BLaER1 treated with 17β-estradiol and CSF1 and Interleukin-3, amounts not matched to agents 10 nM and 100 nM (cell line): ENCODE results near the gene RNH1.

Source experiments
- H3K27ac ChIP-seq, 11 experiments: shearing (Covaris generic); formaldehyde crosslinking; 2 replicates each; pipeline ENCODE4 v1.8.1; 2022
- H3K27me3 ChIP-seq, 11 experiments: shearing (Covaris generic); formaldehyde crosslinking; 2 replicates each; pipeline ENCODE4 v1.8.1; 2022
- H3K36me3 ChIP-seq, 11 experiments: shearing (Covaris generic); formaldehyde crosslinking; 2 replicates each; pipeline ENCODE4 v1.8.1; 2022
- H3K4me1 ChIP-seq, 10 experiments: shearing (Covaris generic); formaldehyde crosslinking; 2 replicates each; pipeline ENCODE4 v1.8.1; 2022
- H3K4me2 ChIP-seq, 11 experiments: shearing (Covaris generic); formaldehyde crosslinking; 2 replicates each; pipeline ENCODE4 v1.8.1; 2022
- H3K4me3 ChIP-seq, 10 experiments: shearing (Covaris generic); formaldehyde crosslinking; 2 replicates each; pipeline ENCODE4 v1.8.1; 2022
- H3K9ac ChIP-seq, 11 experiments: shearing (Covaris generic); formaldehyde crosslinking; 2 replicates each; pipeline ENCODE4 v1.8.1; 2022
- H3K9me3 ChIP-seq, 11 experiments: shearing (Covaris generic); formaldehyde crosslinking; replicated peaks in 1 of 11; 2 replicates each; pipeline ENCODE4 v1.8.1; 2022
- H4K20me1 ChIP-seq, 11 experiments: shearing (Covaris generic); formaldehyde crosslinking; 2 replicates each; pipeline ENCODE4 v1.8.1; 2022
- Cebpa-rat ChIP-seq, 11 experiments: shearing (Covaris generic); IDR thresholded peaks; 2 replicates each; pipeline ENCODE4 v1.8.1; 2022

RNH1 gene

GRCh38 chr11:456533-456932 lies 50.5 kb downstream of the RNH1 start:
- peak overlapping the region; percentile 2 to 66 (median 44); a peak in 19 of 22 replicates for H3K4me2 ChIP-seq
- H3K9me3 ChIP-seq = no peaks in the 10 kb centered on the region
- peaks cover 53 to 85% (median 69%) of the 10 kb centered on the region in 11 experiments for H3K36me3 ChIP-seq
- H3K9ac ChIP-seq = peak overlapping the region in 7 of 11 experiments; percentile 7 to 57 (median 13); a peak in 6 of 22 replicates
- H3K4me1 ChIP-seq = peaks cover 20 to 37% (median 31%) of the 10 kb centered on the region in 10 experiments
- H3K4me3 ChIP-seq = no peak overlapping the region
- 0 out of 22 replicates have a peak overlapping the region, but pooled peaks of 1 of the 11 experiments have one; percentile 3 for H3K27ac ChIP-seq
- no peak for TF ChIP-seq Cebpa-rat (IDR thresholded peaks at IDR 0.05)
- H3K27me3 ChIP-seq = no peaks in the 10 kb centered on the region
- peaks cover 12 to 100% (median 94%) of the 10 kb centered on the region in 11 experiments; a peak in 21 of 22 replicates for H4K20me1 ChIP-seq

GRCh38 chr11:455566-456147 lies 51.4 kb downstream of the RNH1 start:
- Histone ChIP-seq H3K9ac (peak overlapping the region in 7 of 11 experiments; percentile 1 to 43 (median 33); a peak in 3 of 22 replicates), H3K4me1 (peaks cover 26 to 42% (median 36%) of the 10 kb centered on the region in 10 experiments), H3K9me3 (no peaks in the 10 kb centered on the region), H3K4me2 (no peak overlapping the region), H4K20me1 (peaks cover 16 to 99% (median 94%) of the 10 kb centered on the region in 11 experiments; a peak in 21 of 22 replicates), H3K27ac (no peak overlapping the region), H3K36me3 (peaks cover 45 to 76% (median 62%) of the 10 kb centered on the region in 11 experiments), H3K4me3 (no peak overlapping the region), H3K27me3 (no peaks in the 10 kb centered on the region)
- TF ChIP-seq Cebpa-rat (IDR thresholded peaks at IDR 0.05) = no peak

GRCh38 chr11:454801-455565 lies 52.1 kb downstream of the RNH1 start:
- TF ChIP-seq Cebpa-rat (IDR thresholded peaks at IDR 0.05) = no peak
- H3K9me3 ChIP-seq = no peaks in the 10 kb centered on the region
- no peaks in the 10 kb centered on the region for H3K27me3 ChIP-seq
- H3K4me3 ChIP-seq = no peak overlapping the region
- H3K9ac ChIP-seq = peak overlapping the region in 7 of 11 experiments; percentile 1 to 43 (median 33); a peak in 3 of 22 replicates
- peaks cover 38 to 69% (median 56%) of the 10 kb centered on the region in 11 experiments for H3K36me3 ChIP-seq
- H3K4me2 ChIP-seq = no peak overlapping the region
- H4K20me1 ChIP-seq = peaks cover 16 to 96% (median 87%) of the 10 kb centered on the region in 11 experiments; a peak in 21 of 22 replicates
- H3K4me1 ChIP-seq = peaks cover 26 to 42% (median 36%) of the 10 kb centered on the region in 10 experiments
- H3K27ac ChIP-seq = no peak overlapping the region

- peaks cover 33 to 50% (median 44%) of the 10 kb centered on the region in 10 experiments for H3K4me1 ChIP-seq
- no peak overlapping the region for H3K4me3 ChIP-seq
- H3K4me2 ChIP-seq = no peak overlapping the region
- H3K9me3 ChIP-seq = no peaks in the 10 kb centered on the region
- no peaks in the 10 kb centered on the region for H3K27me3 ChIP-seq
- TF ChIP-seq Cebpa-rat (IDR thresholded peaks at IDR 0.05) = no peak
- peaks cover 16 to 87% (median 78%) of the 10 kb centered on the region in 11 experiments; a peak in 21 of 22 replicates for H4K20me1 ChIP-seq
- H3K36me3 ChIP-seq = peaks cover 30 to 60% (median 48%) of the 10 kb centered on the region in 11 experiments
- H3K27ac ChIP-seq = no peak overlapping the region
- H3K9ac ChIP-seq = peak overlapping the region in 4 of 11 experiments; percentile 9 to 28 (median 27); a peak in 3 of 22 replicates
These were observed 53.0 kb downstream of the RNH1 start for GRCh38 chr11:454043-454442.

- H3K36me3 ChIP-seq = peaks cover 30 to 55% (median 47%) of the 10 kb centered on the region in 11 experiments
- no peak overlapping the region for H3K4me2 ChIP-seq
- H3K9ac ChIP-seq = peak overlapping the region in 6 of 11 experiments; percentile 3 to 28 (median 18); a peak in 5 of 22 replicates
- no peaks in the 10 kb centered on the region for H3K9me3 ChIP-seq
- no peak for TF ChIP-seq Cebpa-rat (IDR thresholded peaks at IDR 0.05)
- H3K27me3 ChIP-seq = no peaks in the 10 kb centered on the region
- H3K4me3 ChIP-seq = no peak overlapping the region
- no peak overlapping the region for H3K27ac ChIP-seq
- H3K4me1 ChIP-seq = peaks cover 38 to 55% (median 48%) of the 10 kb centered on the region in 10 experiments
- peaks cover 16 to 83% (median 76%) of the 10 kb centered on the region in 11 experiments; a peak in 21 of 22 replicates for H4K20me1 ChIP-seq
These were observed 53.5 kb downstream of the RNH1 start for GRCh38 chr11:453564-453963.

DNA sequence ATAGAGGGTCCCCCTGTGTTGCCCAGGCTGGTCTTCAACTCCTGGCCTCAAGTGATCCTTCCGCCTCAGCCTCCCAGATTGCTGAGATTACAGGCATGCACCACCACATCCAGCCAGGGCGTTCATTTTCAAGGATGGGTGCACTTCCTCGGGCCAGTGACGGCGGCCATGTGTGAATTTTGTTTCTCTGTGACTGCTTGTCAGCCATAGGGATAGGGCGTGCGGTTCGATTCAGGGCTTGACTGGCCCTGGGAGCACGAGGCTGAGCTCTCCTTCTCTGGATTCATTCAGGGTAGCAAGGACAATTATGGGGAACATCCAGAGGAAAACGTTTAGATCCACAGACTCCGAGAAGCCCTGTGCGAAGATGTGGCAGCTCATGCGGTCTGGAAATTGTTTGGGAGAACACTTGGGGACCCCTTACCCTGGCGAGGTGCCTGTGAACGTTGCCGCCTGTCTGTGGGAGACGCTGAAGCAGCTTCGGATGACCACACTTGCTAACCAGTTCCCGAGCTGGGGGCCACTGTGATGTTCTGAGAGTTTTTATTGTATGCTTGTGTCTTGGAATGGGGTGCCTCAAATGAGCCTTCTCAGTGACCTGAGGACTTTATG lies 54.0 kb downstream of the RNH1 start:
- H4K20me1 ChIP-seq = peaks cover 16 to 77% (median 71%) of the 10 kb centered on the region in 11 experiments; a peak in 21 of 22 replicates

DNA sequence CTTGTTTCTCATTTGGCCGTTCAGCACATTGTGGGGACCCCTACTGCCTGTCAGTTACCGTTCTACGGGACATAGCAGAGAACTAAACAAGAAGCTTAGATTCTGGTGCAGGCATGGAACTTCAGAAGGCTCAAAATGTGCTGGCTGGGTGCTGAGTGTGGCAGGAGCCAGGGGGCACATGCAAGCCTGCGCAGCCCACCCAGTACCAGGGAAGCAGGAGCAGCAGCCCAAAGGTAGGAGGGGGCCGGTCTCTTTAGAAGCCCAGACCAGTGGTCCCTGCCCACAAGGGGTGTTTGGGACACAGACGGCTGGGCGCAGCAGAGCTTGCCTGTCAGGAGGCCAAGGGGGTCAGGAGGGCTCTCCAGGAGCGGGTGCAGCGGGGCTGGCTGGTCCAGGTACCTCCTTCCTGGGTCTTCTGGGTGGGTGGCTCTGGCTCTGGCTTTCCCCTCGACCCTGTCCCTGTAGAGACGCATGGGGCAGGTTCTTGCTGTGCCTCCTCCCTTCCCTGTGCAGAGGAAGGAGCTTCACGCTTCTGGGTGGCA lies 54.8 kb downstream of the RNH1 start:
- Histone ChIP-seq H3K27me3 (no peaks in the 10 kb centered on the region), H3K36me3 (peaks cover 30 to 54% (median 47%) of the 10 kb centered on the region in 11 experiments), H3K4me2 (peak overlapping the region; percentile 90 to 100 (median 97); a peak in 14 of 22 replicates), H3K4me3 (no peak overlapping the region), H3K9ac (peak overlapping the region in 9 of 11 experiments; percentile 83 to 94 (median 88); a peak in 13 of 22 replicates), H4K20me1 (peaks cover 16 to 70% (median 63%) of the 10 kb centered on the region in 11 experiments; a peak in 21 of 22 replicates), H3K9me3 (no peaks in the 10 kb centered on the region), H3K4me1 (peaks cover 36 to 51% (median 44%) of the 10 kb centered on the region in 10 experiments), H3K27ac (no peak overlapping the region)
- no peak for TF ChIP-seq Cebpa-rat (IDR thresholded peaks at IDR 0.05)

More for the DNA sequence above, 54.0 kb downstream of the RNH1 start:
- Histone ChIP-seq H3K36me3 (peaks cover 30 to 54% (median 47%) of the 10 kb centered on the region in 11 experiments), H3K27ac (no peak overlapping the region), H3K9me3 (no peaks in the 10 kb centered on the region), H3K4me3 (no peak overlapping the region), H3K9ac (peak overlapping the region in 7 of 11 experiments; percentile 9 to 92 (median 34); a peak in 5 of 22 replicates), H3K4me2 (peak overlapping the region in 1 of 11 experiments; percentile 96; a peak in 1 of 22 replicates), H3K4me1 (peaks cover 40 to 58% (median 51%) of the 10 kb centered on the region in 10 experiments), H3K27me3 (no peaks in the 10 kb centered on the region)
- TF ChIP-seq Cebpa-rat (IDR thresholded peaks at IDR 0.05) = no peak

DNA sequence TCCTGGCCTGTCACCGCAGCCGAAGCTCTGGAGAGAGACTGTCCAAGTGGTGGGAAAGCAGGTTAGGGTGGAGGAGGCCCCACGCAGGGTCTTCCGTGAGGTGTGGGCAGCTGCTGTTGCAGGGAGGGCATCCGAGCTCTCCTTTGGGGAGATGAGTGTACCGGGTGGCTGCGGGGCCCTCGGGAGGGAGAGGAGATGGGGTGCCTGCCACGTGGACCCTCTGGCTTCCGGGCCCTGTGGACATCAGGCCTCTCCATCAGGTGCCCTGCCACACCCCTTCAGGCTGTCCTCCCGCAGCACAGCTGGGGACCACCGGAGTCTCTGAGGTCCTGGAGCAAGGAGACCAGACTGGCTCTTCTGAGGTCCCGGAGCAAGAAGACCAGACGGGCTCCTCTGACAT lies 55.3 kb downstream of the RNH1 start:
- no peaks in the 10 kb centered on the region for H3K27me3 ChIP-seq
- H3K4me3 ChIP-seq = peak overlapping the region; percentile 89 to 99 (median 98); a peak in 19 of 20 replicates
- H4K20me1 ChIP-seq = peaks cover 16 to 64% (median 58%) of the 10 kb centered on the region in 11 experiments; a peak in 21 of 22 replicates
- H3K4me1 ChIP-seq = peaks cover 31 to 45% (median 38%) of the 10 kb centered on the region in 10 experiments
- H3K9me3 ChIP-seq = no peaks in the 10 kb centered on the region
- H3K4me2 ChIP-seq = peak overlapping the region; percentile 90 to 100 (median 97)
- peak overlapping the region in 3 of 11 experiments; percentile 33 to 83 (median 35); a peak in 2 of 22 replicates for H3K27ac ChIP-seq
- TF ChIP-seq Cebpa-rat (IDR thresholded peaks at IDR 0.05) = no peak
- H3K9ac ChIP-seq = peak overlapping the region; percentile 83 to 94 (median 88)
- peaks cover 30 to 52% (median 43%) of the 10 kb centered on the region in 11 experiments for H3K36me3 ChIP-seq
